SHP77 (cell line): ENCODE measurements around the gene SENP3.

Source experiments
- DNase-seq, 2 experiments: peaks; one replicate each; lab custom pipeline; 2025; lab: John Stamatoyannopoulos, UW

The SENP3 gene

GRCh38 chr17:7577327-7578199 lies 15.8 kb downstream of the SENP3 start:
- no peak for DNase-seq

GRCh38 chr17:7579001-7579833 lies 17.5 kb downstream of the SENP3 start, which contains the start of gene CD68:
Gene CD68, plus strand, starts transcription at chr17:7579638. Its CDS starts 40 bp downstream, at chr17:7579678.
- peak; percentile 55 to 65 for DNase-seq

GRCh38 chr17:7579834-7580603 lies 18.3 kb downstream of the SENP3 start:
- DNase-seq: no peak

GRCh38 chr17:7580604-7581575 lies 19.2 kb downstream of the SENP3 start:
- DNase-seq: no peak

GRCh38 chr17:7582396-7583252 lies 20.9 kb downstream of the SENP3 start:
- DNase-seq: peak; percentile 27 to 32

GRCh38 chr17:7583253-7584109 lies 21.8 kb downstream of the SENP3 start, which contains the start of gene MPDU1:
Gene MPDU1, plus strand, starts transcription at chr17:7583852. Its CDS starts 11 bp downstream, at chr17:7583863.
- DNase-seq: peak; percentile 98

- peak; percentile 43 to 56 for DNase-seq
These were observed 25.1 kb downstream of the SENP3 start for GRCh38 chr17:7586673-7587419.

- DNase-seq: no peak
These were observed 25.9 kb downstream of the SENP3 start for GRCh38 chr17:7587420-7588151.

GRCh38 chr17:7588553-7589203 lies 27.0 kb downstream of the SENP3 start:
- DNase-seq: no peak

- peak; percentile 90 to 95 for DNase-seq
These were observed 27.6 kb downstream of the SENP3 start for GRCh38 chr17:7589204-7589868.

- DNase-seq: no peak
These were observed 28.4 kb downstream of the SENP3 start, which contains the start of gene SOX15 for GRCh38 chr17:7589891-7590691. Gene SOX15, minus strand, starts transcription at chr17:7590094. Its CDS starts 418 bp downstream, at chr17:7589676.

GRCh38 chr17:7590743-7591142 lies 29.0 kb downstream of the SENP3 start:
- DNase-seq: no peak

- DNase-seq: no peak
These were observed 29.9 kb downstream of the SENP3 start for GRCh38 chr17:7591596-7591995.

- DNase-seq: no peak
These were observed 30.8 kb downstream of the SENP3 start for GRCh38 chr17:7592422-7593021.

- no peak for DNase-seq
These were observed 31.6 kb downstream of the SENP3 start for GRCh38 chr17:7593296-7593695.
